ENCODE results near the gene EXOC3.

DNA sequence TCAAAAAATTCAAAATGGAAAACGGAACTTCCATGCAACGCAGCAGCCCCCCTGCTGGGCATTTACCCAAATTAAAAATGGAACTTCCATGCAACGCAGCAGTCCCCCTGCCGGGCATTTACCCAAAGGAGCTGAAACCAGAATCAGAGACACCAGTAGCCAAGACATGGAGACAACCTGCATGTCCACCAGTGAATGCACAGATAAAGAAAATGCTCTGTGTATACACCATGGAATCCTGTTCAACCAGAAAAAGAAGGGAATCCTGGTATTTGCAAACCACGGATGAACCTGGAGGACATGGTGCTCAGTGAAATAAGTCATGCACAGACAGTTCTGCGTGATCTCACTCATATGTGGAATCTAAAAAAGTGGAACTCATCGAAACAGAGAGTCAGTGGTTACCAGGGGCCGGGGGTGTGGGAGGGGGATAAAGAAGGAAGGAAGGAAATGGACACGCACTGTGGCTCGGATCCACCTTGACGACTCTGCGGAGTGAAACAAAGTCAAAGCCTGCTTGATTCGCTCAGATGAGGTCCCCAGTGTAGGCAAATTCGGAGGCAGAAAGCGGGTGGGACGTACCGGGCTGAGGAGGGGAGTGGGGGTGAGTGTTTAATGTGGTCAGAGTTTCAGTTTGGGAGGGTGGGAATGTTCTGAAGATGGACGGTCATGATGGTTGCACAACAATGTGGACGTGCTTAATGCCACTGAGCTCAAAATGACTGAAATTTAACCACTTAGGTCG is 40.2 kb upstream of the EXOC3 start:
- TF ChIP-seq, protein P1, sequence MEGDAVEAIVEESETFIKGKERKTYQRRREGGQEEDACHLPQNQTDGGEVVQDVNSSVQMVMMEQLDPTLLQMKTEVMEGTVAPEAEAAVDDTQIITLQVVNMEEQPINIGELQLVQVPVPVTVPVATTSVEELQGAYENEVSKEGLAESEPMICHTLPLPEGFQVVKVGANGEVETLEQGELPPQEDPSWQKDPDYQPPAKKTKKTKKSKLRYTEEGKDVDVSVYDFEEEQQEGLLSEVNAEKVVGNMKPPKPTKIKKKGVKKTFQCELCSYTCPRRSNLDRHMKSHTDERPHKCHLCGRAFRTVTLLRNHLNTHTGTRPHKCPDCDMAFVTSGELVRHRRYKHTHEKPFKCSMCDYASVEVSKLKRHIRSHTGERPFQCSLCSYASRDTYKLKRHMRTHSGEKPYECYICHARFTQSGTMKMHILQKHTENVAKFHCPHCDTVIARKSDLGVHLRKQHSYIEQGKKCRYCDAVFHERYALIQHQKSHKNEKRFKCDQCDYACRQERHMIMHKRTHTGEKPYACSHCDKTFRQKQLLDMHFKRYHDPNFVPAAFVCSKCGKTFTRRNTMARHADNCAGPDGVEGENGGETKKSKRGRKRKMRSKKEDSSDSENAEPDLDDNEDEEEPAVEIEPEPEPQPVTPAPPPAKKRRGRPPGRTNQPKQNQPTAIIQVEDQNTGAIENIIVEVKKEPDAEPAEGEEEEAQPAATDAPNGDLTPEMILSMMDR (IDR thresholded peaks at IDR 0.05): no peak
- TF ChIP-seq POLR2A (IDR thresholded peaks at IDR 0.05): no peak
